ENCODE results near the gene LRRN3.

LRRN3 gene

DNA sequence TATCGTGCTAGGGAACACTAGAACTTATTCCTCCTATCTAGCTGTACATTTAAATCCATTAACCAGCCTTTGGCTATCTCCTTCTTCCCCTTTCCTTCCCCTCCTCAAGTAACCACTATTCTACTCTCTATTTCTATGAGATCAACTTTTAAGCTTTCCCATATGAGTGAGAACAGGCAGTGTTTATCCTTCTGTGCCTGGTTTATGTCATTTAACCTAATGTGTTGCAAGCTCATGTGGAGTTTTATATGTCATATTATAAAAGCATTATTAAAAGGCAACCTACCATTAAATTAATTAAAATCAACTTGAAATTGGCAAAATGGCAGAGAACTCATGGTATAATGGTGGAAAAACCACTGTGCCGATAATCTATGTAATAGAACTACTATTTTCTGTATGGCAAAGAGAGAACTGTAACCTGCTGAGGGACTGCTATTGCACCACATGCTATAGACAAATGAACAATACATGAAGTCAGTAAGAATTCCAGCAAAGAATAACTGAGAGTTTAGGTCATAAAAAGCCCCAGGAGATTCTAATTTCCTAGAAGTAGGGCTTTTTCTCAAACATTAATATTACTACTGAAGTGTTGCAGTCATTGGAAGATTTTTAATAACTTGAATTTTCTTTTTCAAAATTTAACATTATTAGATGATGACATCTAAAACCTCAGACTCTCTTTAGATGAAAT, 81.8 kb downstream of the LRRN3 start:
- DNase-seq: no peak

DNA sequence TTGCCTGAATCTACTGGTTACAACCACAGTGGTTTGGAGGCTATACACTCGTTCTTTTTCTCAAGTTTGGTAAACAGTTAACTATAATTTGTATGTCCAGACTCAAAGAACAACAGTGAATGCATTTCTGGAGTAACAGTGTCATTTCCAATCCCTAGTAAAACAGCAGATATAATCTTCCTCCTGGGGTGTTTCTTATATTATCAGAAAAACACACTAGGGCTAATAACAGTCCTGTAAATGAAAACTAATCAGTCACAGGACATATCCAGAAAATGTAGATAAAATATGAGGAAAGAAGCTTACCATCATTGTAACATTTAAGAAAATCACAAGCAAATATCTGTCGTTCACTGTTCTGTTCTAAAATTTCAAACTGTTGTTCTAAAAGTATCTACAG, 82.6 kb downstream of the LRRN3 start:
- no peak for DNase-seq

DNA sequence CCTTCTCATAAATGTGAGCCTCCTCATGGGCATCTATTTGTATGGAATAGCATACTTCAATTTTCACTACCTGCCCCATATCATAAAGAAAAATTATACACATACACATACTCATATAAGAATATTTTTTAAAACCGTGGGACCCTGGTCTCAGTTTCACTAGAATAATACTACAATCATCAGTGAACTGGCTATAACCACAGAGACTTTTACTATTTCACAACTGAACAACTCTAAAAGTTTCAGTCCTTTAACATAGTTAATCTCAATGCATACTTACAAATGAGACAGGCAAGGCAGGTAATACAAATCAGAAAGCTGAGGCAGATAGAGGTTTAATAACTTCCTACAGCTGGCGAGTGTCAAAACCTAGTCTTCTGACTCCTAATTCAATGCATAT, 83.1 kb downstream of the LRRN3 start:
- no peak for DNase-seq

- DNase-seq: no peak
Measured at GRCh38 chr7:111174510-111174909, 83.6 kb downstream of the LRRN3 start.

Measured in effector CD8-positive, alpha-beta T cell (primary cell).